NCI-H2227 (cell line): Measurements from ENCODE around the gene MTSS2.

Experiments used
- DNase-seq: peaks from one replicate; lab custom pipeline; 2025; ENCODE audit not compliant: unreplicated experiment; lab: John Stamatoyannopoulos, UW

The MTSS2 gene

DNA sequence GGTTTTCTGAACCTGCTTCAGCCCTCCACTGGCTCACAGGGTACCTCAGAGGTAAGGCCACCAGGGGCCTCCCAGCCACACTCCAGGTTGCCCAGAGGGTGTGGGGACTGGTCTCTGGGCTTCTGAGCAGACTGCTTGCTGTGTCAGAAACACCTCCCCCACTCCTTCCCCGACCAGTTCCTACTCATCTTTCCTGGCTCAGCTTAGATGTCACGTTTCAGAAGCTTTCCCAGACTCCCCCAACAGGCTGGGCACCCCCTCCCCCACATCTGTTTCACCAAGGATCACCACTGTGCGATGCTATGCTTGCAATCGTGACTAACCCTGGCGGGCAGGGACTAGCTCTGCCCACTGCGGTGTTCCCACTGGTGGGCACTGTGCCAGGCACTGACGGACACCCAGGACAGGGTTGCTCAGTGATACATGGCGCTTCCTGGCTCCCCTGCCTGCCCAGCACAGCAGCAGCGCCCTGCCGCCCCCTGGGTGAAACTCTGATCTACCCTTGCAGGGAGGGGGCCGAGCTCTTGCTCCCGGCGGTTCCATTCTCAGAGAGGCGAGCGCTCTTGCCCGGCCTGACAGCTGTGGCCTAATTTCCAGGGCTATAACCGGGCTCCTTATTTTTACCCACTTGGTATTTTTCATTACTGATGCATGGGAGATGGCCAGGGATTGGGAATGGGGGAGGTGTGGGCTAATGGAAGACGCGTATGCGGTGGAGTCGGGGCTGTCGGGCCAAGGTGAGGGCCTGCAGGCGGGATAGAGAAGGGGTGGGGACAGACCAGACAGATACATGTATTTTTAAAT, 29.4 kb upstream of the MTSS2 start:
- peak; percentile 28 for DNase-seq

GRCh38 chr16:70714581-70715054, 28.8 kb upstream of the MTSS2 start:
- no peak for DNase-seq

GRCh38 chr16:70713824-70714223, 28.0 kb upstream of the MTSS2 start:
- DNase-seq, result no peak

- DNase-seq, result no peak
Measured at GRCh38 chr16:70713342-70713741, 27.5 kb upstream of the MTSS2 start.

- no peak for DNase-seq
Measured at GRCh38 chr16:70712942-70713341, 27.1 kb upstream of the MTSS2 start.

DNA sequence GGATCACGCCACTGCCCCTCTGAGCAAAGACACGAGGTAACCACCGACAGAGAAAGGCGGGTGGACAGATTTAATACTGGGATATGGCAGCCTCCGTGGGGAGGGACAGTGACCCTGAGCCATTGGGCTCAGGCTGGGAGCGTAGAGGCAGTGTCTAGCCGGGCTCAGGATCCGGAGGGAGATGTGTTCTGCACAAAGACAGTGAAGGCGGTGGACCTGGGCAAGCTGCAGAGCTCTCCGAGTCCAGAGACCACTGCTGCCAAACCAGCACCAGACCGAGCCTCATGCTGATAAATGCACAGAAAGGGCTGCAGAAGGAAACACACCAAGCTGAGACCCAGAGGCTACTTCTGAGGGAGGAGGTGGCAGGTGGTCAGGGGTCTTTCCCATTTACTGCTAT, 26.5 kb upstream of the MTSS2 start:
- no peak for DNase-seq

GRCh38 chr16:70711211-70712031, 25.6 kb upstream of the MTSS2 start:
- DNase-seq, result no peak

DNA sequence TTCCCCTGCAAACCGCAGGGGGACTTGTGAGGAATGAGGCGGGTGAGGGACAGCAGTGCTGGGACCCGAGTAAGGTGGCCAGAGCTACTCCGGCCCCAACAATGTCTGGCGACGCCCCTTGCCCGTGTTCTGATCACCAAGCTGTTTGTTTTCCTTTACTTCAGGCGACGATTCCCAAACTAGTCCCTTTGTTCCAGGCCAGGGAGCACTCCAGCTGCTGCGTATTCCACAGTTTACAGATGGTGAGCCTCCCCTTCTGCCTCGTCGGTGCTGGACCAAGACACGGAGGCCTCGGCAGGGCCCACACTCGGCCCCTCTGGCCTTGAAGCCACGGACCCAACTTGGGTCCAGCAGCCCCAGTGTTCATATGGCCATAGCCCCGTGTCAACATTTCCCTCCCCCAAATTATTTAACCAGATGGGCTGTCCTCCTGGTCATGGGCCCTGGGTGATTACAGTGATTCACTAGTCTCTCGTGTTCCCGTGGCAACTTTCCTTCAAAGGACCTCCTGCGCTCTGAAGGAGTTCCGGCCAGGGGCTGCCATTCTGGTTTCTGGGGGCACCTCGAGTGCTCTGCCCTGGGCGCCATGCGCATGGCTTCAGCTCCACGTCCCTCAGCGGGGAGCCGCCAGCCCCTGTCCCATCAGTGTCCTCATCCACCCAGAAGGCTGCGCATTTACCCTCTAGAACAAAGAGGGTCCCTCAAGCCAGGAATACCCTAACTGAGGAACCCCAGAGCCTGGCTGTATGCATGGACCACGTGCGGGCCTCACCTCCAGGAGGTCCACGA, 24.8 kb upstream of the MTSS2 start:
- no peak for DNase-seq

DNA sequence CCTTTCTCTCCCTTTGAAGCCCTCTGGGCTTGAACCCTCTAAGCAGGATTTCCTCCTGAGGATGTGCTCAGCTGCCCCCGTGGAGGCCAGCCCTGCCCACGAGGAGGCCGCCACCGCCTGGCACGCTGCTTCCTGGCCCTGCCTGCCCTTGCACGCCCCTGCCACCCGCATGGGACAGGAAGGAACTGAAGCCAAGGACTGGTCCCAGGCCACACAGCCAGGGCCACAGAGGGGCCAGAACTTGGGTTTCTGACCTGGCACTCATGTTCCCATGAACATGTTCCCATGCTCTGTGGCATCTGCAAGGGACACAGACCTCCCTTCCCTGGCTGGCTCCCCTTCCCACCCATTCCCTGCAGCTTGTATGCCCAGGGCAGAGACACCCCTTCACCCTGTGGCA, 24.1 kb upstream of the MTSS2 start:
- no peak for DNase-seq

DNA sequence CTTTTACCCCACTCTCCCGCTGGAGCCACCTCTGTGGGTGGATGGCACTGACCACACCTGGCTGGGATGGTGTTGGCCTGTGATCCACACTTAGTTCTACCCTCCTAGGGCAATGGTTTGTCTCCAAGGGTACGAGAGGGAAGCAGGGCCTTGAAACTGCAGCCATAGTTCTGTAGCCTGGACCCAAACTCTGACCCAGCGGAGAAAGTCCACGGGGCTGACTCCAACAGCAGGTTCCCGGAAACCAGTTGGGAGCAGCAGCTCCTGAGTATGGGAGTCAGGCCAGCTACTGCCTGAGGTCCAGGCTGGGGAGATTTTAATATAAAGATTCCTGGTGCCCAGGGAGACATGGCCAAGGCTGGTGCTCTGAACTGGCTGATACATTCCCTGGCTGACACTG, 23.6 kb upstream of the MTSS2 start:
- no peak for DNase-seq

- DNase-seq, result no peak
Measured at GRCh38 chr16:70708366-70709246, 22.8 kb upstream of the MTSS2 start.

GRCh38 chr16:70706948-70707465, 21.2 kb upstream of the MTSS2 start:
- DNase-seq, result no peak

DNA sequence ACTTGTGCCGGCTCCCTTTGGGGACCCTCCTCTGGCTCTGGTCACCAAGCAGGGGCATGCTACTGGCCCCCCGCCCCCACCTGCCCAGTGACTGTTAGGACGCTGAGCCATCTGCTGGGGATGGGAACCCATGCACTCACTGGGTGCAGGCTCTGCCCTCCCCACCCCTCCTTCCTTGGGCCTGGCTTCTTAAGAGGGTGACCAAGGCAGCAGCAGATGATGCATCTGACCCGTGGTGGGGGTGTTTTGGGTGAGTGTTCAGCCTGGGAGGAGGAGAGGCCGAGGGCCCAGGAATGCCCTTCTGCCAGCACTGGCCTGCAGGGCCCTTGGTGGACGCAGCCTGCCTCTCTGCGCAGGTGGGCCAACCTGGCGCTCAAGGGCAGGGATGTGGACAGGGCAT, 19.2 kb upstream of the MTSS2 start:
- DNase-seq, result no peak

GRCh38 chr16:70704586-70704985, 18.7 kb upstream of the MTSS2 start:
- no peak for DNase-seq

- DNase-seq, result no peak
Measured at GRCh38 chr16:70703835-70704381, 18.1 kb upstream of the MTSS2 start.

DNA sequence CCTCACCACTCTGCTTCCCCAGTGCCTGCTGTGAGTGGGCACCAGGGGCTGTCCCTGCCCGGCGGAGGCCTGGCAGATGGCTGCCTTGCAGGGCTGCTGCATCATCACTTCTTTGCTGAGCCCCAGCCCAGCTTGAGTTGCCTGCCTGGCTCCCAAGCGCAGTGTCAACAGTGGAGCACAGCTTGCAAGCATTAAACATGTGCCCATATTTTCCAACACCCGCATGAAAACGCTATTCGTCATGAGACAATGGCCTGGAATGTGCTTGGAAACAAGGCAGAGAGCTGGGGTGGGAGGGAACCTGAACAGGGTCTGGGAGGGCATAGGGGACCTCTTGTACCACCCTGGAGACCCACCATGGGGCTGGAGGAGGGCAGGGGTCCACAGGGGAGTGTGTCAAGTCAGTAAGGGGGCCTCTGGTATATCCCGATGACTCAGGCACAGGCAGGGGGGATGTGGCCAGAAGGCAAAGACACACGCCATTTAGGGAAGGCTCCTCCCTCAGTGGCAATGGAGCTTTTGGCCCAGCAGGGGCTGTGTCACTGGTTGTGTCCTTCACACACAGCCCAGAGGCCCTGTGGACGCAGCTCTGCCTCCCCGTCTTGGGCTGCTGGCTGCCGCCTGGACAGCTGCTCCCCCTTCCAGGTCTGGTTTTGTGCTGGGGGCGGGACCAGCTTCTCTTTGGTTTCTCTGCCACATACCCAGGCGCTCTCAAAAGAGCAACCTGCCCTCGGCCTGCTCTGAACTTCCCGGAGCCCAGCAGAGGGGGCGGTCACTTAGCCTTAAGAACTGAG, 17.4 kb upstream of the MTSS2 start:
- DNase-seq, result peak; percentile 24

DNA sequence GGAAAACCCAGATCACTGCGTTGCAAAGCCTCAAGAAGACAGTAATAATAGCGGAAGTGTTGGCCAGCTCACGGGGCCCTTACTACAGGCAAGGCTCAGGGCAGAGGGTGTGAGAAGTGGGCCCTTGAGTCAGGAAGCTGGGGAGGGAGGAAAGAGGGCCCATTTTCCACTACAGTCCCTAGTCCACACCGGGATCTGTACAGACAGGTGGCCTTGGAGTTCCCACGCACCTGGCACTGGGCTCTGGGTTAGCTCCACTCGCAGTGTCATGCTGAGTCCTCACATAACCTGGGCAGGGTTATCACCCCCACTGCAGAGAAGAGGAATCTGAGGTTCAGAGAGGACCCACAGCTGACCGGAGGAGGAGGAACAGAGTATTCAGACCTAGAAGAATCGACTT, 16.8 kb upstream of the MTSS2 start:
- no peak for DNase-seq

GRCh38 chr16:70701998-70702397, 16.1 kb upstream of the MTSS2 start:
- no peak for DNase-seq

GRCh38 chr16:70701596-70701995, 15.7 kb upstream of the MTSS2 start:
- DNase-seq, result no peak
